Measurements from ENCODE around the gene TDRD9.

DNA sequence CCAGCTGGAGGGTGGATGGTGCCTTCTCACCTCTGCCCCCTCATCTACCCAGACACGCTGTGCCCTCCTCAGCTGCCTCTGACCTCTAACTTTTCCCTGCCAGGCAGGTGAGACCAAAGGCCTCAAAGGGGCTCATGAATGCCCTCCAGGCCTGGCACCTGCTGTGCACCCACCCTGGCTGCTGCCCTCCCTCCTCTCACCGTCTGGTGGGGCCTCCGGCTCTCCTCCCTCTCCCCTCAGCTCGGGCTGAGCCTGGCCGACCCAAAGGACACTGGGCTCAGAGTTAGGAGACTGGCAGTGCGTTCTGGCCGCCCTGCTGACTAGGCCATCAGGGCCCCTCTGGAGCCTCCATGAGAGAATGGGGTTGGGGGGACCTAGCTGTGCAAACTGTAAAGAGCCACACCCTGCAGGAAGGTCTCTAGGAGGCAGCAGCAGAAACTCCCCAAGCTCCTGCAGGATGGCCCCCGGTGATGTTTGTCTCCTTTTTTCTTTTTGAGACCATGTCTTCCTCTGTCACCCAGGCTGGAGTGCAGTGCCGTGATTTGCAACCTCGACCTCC lies 40.6 kb upstream of the TDRD9 start:
- no peak for TF ChIP-seq SIN3A (IDR thresholded peaks at IDR 0.05; ENCODE audit: borderline replicate concordance, insufficient read depth, low read length)
- TF ChIP-seq TAF1 (IDR thresholded peaks at IDR 0.05; ENCODE audit: borderline replicate concordance, insufficient read depth, low read length), result no peak
- TF ChIP-seq, protein P1, sequence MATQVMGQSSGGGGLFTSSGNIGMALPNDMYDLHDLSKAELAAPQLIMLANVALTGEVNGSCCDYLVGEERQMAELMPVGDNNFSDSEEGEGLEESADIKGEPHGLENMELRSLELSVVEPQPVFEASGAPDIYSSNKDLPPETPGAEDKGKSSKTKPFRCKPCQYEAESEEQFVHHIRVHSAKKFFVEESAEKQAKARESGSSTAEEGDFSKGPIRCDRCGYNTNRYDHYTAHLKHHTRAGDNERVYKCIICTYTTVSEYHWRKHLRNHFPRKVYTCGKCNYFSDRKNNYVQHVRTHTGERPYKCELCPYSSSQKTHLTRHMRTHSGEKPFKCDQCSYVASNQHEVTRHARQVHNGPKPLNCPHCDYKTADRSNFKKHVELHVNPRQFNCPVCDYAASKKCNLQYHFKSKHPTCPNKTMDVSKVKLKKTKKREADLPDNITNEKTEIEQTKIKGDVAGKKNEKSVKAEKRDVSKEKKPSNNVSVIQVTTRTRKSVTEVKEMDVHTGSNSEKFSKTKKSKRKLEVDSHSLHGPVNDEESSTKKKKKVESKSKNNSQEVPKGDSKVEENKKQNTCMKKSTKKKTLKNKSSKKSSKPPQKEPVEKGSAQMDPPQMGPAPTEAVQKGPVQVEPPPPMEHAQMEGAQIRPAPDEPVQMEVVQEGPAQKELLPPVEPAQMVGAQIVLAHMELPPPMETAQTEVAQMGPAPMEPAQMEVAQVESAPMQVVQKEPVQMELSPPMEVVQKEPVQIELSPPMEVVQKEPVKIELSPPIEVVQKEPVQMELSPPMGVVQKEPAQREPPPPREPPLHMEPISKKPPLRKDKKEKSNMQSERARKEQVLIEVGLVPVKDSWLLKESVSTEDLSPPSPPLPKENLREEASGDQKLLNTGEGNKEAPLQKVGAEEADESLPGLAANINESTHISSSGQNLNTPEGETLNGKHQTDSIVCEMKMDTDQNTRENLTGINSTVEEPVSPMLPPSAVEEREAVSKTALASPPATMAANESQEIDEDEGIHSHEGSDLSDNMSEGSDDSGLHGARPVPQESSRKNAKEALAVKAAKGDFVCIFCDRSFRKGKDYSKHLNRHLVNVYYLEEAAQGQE (IDR thresholded peaks at IDR 0.05; ENCODE audit: insufficient read depth in 1 of 2, low read depth in 2 of 2, low read length in 2 of 2), result no peak
- TF ChIP-seq POLR2AphosphoS5 (IDR thresholded peaks at IDR 0.05; ENCODE audit: low read depth, low read length), result no peak
